Embryonic facial prominence (tissue), 1 donor: ENCODE data around the gene C3.
"Not testable (repeated sequence)": the region's sequence is repeated elsewhere in the genome, so short reads cannot be mapped to it uniquely, and the experiment has no call there.

ENCODE experiments used
- DNase-seq: peaks from one replicate; pipeline ENCODE4 v3.0.0-alpha.2; 2016; ENCODE audit errors: extremely low spot score

The C3 gene

GRCh38 chr19:6663236-6664201, 56.9 kb downstream of the C3 start:
- DNase-seq = no peak

- DNase-seq = no peak
Measured at GRCh38 chr19:6662702-6663101, 57.7 kb downstream of the C3 start.

GRCh38 chr19:6661509-6662244, 58.8 kb downstream of the C3 start:
- DNase-seq = not testable (repeated sequence)

- no peak for DNase-seq
Measured at GRCh38 chr19:6660930-6661329, 59.5 kb downstream of the C3 start.

- not testable (repeated sequence) for DNase-seq
Measured at GRCh38 chr19:6656390-6656789, 64.1 kb downstream of the C3 start.

- DNase-seq = no peak
Measured at GRCh38 chr19:6654347-6655310, 65.8 kb downstream of the C3 start.

- DNase-seq = no peak
Measured at GRCh38 chr19:6652805-6653094, 67.7 kb downstream of the C3 start.

- no peak for DNase-seq
Measured at GRCh38 chr19:6651965-6652804, 68.3 kb downstream of the C3 start.

- no peak for DNase-seq
Measured at GRCh38 chr19:6649185-6649584, 71.3 kb downstream of the C3 start.

- DNase-seq = no peak
Measured at GRCh38 chr19:6648141-6648715, 72.2 kb downstream of the C3 start.

GRCh38 chr19:6644796-6645195, 75.7 kb downstream of the C3 start:
- no peak for DNase-seq

- DNase-seq = not testable (repeated sequence)
Measured at GRCh38 chr19:6640333-6640732, 80.1 kb downstream of the C3 start.

GRCh38 chr19:6639439-6639838, 81.0 kb downstream of the C3 start:
- no peak for DNase-seq

GRCh38 chr19:6633456-6633813, 87.0 kb downstream of the C3 start:
- not testable (repeated sequence) for DNase-seq

GRCh38 chr19:6632747-6633455, 87.5 kb downstream of the C3 start:
- DNase-seq = not testable (repeated sequence)

GRCh38 chr19:6632002-6632621, 88.3 kb downstream of the C3 start:
- DNase-seq = peak; percentile 34
